Thyroid gland (tissue), 4 donors: ENCODE data around the gene API5.

Experiments
- POLR2A ChIP-seq, 2 donors: fragments of 450-650 bp; IDR thresholded peaks; one replicate each; pipeline ENCODE4 v1.6.1; 2017; ENCODE audit warnings: antibody characterized with exemption in 2 of 2, mild to moderate bottlenecking in 2 of 2, moderate library complexity in 1 of 2
- TF ChIP-seq, protein P1 (sequence below), 6 experiments: fragments of 200-600 bp in 3 of 6; fragments of 450-650 bp in 3 of 6; sonication (generic) in 3 of 6; IDR thresholded peaks; one replicate each; pipeline ENCODE4 v1.5.1; 2016 to 2019; ENCODE audit warnings: antibody characterized with exemption in 6 of 6, mild to moderate bottlenecking in 2 of 6, inconsistent platforms in 1 of 6, moderate library complexity in 1 of 6

DNA sequence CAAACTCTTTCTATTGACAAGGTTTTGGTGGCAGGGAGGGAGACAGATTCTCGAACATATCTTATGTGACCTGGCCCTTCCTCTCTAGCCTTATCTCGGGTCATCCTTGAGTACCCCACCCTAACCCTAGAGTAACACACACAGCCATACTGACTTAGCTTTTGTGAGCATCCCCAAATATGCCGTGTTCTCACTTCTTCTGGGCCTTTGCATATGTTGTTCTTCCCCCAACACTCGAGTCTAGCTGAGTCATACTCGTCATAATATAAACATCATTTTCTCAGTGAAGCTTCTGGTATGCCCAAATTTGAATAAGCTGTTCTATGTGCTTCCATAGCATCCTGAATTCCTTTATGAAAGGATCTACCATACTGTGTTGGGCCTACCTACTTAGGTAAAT, 54.9 kb downstream of the API5 start:
- no peak for TF ChIP-seq POLR2A (IDR thresholded peaks at IDR 0.05)
- TF ChIP-seq, protein P1, sequence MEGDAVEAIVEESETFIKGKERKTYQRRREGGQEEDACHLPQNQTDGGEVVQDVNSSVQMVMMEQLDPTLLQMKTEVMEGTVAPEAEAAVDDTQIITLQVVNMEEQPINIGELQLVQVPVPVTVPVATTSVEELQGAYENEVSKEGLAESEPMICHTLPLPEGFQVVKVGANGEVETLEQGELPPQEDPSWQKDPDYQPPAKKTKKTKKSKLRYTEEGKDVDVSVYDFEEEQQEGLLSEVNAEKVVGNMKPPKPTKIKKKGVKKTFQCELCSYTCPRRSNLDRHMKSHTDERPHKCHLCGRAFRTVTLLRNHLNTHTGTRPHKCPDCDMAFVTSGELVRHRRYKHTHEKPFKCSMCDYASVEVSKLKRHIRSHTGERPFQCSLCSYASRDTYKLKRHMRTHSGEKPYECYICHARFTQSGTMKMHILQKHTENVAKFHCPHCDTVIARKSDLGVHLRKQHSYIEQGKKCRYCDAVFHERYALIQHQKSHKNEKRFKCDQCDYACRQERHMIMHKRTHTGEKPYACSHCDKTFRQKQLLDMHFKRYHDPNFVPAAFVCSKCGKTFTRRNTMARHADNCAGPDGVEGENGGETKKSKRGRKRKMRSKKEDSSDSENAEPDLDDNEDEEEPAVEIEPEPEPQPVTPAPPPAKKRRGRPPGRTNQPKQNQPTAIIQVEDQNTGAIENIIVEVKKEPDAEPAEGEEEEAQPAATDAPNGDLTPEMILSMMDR (IDR thresholded peaks at IDR 0.05), result no peak
